Coronary artery (tissue), 2 donors: Measurements from ENCODE around the gene MAPK1.
"Not testable (repeated sequence)": the region's sequence is repeated elsewhere in the genome, so short reads cannot be mapped to it uniquely, and the experiment has no call there.

Source experiments
- DNase-seq: peaks from one replicate; pipeline ENCODE4 v3.0.0-alpha.2; 2017; ENCODE audit warnings: low spot score
- H3K27ac ChIP-seq, 2 donors: fragments of 200-600 bp; sonication (generic); one replicate each; pipeline ENCODE4 v1.5.1; 2016 to 2019
- H3K4me3 ChIP-seq: fragments of 200-600 bp; sonication (generic); 2 replicates; pipeline ENCODE4 v1.5.1; 2016; ENCODE audit warnings: mild to moderate bottlenecking, moderate library complexity
- TF ChIP-seq, protein P1 (sequence below): fragments of 200-600 bp; sonication (generic); IDR thresholded peaks from one replicate; pipeline ENCODE4 v1.5.1; 2019; ENCODE audit warnings: antibody characterized with exemption

The MAPK1 gene

DNA sequence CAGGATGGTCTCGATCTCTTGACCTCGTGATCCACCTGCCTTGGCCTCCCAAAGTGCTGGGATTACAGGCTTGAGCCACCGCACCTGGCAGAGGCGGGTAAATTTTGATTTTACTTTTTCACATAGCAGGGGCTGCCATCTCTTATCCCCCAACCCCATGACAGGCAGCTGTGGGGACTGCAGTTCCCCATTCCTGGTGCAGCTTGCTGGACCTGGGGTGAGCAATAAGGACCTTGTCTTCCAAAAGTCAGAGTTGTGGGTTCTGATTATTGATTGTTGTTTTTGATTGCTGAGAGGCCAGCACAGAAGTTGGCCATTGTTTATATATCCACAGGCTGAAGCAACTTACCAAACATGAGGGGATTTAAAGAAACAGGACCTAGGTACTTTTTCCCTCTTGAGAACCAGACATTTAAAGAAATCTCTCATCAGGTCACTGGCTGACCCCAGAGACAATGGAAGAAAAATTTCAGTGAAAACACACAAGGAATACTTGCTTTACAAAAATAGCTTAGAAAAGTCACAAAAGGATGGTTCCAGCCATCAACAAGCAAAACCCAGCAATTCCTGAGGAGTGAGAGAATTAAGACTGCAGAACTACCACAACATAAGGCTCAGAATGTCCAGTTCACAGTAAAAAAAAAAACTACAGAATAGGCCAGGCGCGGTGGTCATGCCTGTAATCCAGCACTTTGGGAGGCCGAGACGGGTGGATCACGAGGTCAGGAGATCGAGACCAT lies 22.0 kb upstream of the MAPK1 start:
- no peak for DNase-seq
- no peak overlapping the region for H3K4me3 ChIP-seq
- no peak overlapping the region for H3K27ac ChIP-seq
- TF ChIP-seq, protein P1, sequence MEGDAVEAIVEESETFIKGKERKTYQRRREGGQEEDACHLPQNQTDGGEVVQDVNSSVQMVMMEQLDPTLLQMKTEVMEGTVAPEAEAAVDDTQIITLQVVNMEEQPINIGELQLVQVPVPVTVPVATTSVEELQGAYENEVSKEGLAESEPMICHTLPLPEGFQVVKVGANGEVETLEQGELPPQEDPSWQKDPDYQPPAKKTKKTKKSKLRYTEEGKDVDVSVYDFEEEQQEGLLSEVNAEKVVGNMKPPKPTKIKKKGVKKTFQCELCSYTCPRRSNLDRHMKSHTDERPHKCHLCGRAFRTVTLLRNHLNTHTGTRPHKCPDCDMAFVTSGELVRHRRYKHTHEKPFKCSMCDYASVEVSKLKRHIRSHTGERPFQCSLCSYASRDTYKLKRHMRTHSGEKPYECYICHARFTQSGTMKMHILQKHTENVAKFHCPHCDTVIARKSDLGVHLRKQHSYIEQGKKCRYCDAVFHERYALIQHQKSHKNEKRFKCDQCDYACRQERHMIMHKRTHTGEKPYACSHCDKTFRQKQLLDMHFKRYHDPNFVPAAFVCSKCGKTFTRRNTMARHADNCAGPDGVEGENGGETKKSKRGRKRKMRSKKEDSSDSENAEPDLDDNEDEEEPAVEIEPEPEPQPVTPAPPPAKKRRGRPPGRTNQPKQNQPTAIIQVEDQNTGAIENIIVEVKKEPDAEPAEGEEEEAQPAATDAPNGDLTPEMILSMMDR, result no peak

DNA sequence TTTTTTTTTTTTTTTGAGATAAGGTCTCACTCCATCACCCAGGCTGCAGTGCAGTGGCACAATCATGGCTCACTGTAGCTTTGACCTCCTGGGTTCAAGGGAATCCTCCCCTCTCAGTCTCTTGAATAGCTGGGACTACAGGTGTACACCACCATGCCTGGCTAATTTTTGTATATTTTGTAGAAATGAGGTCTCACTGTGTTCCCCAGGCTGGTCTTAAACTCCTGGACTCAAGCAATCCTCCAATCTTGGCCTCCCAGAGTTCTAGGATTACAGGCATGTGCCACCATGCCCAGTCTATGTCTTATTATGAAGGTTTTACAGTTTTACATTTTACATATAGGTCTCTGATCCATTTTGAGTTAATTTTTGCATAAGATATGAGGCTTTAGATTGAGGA lies 20.4 kb upstream of the MAPK1 start:
- DNase-seq, result no peak
- TF ChIP-seq, protein P1, result no peak
- H3K27ac ChIP-seq, result no peak overlapping the region
- H3K4me3 ChIP-seq, result no peak overlapping the region

DNA sequence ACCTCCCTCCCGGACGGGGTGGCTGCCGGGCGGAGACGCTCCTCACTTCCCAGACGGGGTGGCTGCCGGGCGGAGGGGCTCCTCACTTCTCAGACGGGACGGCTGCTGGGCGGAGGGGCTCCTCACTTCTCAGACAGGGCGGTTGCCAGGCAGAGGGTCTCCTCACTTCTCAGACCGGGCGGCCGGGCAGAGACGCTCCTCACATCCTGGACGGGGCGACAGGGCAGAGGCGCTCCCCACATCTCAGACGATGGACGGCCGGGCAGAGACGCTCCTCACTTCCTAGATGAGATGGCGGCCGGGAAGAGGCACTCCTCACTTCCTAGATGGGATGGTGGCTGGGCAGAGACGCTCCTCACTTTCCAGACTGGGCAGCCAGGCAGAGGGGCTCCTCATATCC lies 16.5 kb upstream of the MAPK1 start:
- not testable (repeated sequence) for DNase-seq, H3K4me3 ChIP-seq, H3K27ac ChIP-seq

DNA sequence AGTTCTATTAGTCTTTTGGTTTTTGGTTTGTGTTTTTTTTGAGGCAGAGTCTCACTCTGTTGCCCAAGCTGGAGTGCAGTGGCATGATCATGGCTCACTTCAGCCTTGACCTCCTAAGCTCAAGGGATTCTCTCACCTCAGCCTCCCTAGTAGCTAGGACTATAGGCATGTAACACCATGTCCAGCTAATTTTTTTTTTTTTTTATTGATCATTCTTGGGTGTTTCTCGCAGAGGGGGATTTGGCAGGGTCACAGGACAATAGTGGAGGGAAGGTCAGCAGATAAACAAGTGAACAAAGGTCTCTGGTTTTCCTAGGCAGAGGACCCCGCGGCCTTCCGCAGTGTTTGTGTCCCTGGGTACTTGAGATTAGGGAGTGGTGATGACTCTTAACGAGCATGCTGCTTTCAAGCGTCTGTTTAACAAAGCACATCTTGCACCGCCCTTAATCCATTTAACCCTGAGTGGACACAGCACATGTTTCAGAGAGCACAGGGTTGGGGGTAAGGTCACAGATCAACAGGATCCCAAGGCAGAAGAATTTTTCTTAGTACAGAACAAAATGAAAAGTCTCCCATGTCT lies 15.4 kb upstream of the MAPK1 start:
- not testable (repeated sequence) for DNase-seq, H3K4me3 ChIP-seq, H3K27ac ChIP-seq

DNA sequence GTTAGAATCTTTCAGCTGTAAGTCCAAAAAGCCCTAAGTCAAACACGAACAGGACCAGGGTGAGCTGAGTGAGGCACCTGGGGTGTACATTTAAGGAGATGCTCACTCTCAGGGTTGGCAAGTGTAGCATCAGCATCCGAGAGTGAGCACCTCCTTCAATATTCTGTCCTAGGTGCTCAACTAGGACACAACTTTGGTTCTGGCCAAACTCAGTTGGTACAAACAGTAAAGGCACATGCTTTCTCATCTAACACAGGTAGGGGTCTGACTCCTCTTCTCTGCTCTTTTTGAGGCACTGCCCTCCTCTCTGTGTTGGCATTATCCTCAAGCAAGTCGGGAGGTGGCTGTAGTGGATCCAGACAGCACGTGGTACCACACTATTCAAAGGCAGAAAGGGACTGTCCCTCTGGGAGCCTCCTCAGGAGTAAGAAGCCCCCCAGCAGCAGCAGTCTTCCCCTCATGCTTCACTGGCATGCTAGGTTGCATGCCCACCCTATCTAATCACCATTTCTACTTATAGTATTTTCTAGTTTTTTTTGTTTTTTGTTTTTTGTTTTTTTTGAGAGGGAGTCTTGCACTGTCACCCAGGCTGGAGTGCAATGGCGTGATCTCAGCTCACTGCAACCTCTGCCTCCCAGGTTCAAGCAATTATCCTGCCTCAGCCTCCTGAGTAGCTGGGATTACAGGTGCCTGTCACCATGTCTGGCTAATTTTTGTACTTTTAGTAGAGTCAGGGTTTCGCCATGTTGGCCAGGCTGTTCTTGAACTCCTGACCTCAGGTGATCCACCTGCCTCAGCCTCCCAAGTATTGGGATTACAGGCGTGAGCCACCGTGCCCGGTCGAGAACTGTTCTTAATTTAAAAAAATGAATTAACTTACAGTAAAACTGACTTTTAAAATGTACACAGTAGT lies 14.7 kb upstream of the MAPK1 start:
- Histone ChIP-seq H3K4me3 (no peak overlapping the region), H3K27ac (no peak overlapping the region)
- TF ChIP-seq, protein P1, result no peak
- DNase-seq, result no peak

DNA sequence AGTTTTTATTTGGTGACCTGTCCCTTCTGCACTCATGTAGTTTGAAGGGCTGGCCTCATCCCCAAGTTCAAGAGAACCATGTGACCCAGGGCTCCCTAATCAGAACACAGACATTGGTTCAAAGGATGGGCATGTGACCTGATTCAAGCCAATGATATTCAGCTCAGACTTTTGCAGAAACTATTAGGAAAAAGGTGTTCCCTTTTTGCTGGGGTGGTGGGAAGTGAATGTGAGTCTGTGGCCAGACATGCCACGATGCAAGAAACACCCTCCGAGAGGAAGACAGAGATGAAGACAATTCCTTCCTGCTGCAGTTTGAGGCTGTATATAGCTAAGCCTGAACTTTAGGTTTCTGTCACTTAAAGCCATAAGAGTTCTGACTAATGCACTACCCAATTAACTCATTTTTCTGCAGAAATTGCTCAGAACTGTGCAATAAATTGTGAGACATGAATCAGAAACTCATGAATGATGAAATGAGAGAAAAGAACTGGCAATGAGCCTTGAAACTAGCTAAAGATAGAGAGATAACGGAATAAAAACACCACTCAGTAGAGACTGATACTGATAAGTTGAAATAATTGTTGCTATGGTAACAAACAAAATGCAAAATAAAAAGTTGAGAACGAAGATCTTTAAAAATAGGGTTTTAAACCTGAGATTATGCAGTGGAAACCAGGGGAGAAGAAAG lies 9.2 kb upstream of the MAPK1 start:
- Histone ChIP-seq H3K27ac (no peak overlapping the region), H3K4me3 (no peak overlapping the region)
- TF ChIP-seq, protein P1, result no peak
- no peak for DNase-seq

DNA sequence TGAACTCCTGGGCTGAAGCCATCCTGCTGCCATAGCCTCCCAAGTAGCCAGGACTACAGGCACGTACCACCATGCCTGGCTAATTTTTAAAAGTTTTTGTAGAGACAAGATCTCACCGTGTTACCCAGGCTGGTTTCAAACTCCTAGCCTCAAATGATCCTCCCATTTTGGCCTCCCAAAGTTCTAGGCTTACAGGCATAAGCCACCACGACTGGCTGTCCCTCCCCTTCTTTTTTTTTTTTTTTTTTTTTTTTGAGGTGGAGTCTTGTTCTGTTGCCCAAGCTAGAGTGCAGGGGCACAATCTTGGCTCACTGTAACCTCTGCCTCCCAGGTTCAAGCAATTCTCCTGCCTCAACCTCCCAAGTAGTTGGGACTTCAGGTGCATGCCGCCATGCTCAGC lies 7.5 kb upstream of the MAPK1 start:
- DNase-seq, H3K4me3 ChIP-seq: not testable (repeated sequence)

DNA sequence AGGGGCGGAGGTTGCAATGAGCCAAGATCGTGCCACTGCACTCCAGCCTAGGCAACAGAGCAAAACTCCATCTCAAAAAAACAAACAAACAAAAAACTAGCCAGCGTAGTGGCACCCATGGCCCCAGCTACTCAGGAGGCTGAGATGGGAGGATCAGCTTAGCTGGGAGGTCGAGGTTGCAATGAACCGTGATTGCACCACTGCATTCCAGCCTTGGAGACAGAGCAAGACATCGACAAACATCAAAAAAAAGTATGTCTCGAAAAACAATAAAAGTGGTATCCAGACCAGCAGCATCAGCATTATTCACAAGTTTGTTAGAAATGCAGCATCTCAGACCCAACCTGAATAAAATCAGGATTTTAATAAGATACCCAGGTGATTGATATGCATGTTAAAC lies 6.2 kb upstream of the MAPK1 start:
- Histone ChIP-seq H3K4me3 (no peak overlapping the region), H3K27ac (no peak overlapping the region)
- no peak for DNase-seq
- TF ChIP-seq, protein P1, result no peak

More for the DNA sequence above, 7.5 kb upstream of the MAPK1 start:
- H3K27ac ChIP-seq, result not testable (repeated sequence)

DNA sequence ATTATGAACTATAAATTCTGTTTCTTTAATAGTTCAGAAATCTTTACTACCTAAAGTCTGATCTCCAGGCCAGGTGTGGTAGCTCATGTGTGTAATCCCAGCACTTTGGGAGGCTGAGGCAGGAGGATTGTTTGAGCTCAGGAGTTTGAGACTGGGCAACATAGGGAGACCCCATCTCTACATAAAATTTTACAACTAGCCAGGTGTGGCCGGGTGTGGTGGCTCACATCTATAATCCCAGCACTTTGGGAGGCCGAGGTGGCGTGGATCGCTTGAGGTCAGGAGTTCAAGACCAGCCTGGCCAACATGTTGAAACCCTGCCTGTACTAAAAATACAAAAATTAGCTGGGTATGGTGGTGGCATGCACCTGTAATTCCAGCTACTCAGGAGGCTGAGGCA lies 5.3 kb upstream of the MAPK1 start:
- H3K27ac ChIP-seq, H3K4me3 ChIP-seq, DNase-seq: not testable (repeated sequence)
